Stimulated activated CD4-positive, alpha-beta T cell treated with anti-CD3 and anti-CD28 coated beads, TNF-alpha, amount 100 ng/mL, for 24 hours (primary cell): Measurements from ENCODE around the gene PRB4.
"Not testable (repeated sequence)": the region's sequence is repeated elsewhere in the genome, so short reads cannot be mapped to it uniquely, and the experiment has no call there.

Experiments
- DNase-seq, 3 experiments: peaks; one replicate each; pipeline ENCODE4 v3.0.0-alpha.2; 2020; ENCODE audit warnings: low read depth in 3 of 3

PRB4 gene

DNA sequence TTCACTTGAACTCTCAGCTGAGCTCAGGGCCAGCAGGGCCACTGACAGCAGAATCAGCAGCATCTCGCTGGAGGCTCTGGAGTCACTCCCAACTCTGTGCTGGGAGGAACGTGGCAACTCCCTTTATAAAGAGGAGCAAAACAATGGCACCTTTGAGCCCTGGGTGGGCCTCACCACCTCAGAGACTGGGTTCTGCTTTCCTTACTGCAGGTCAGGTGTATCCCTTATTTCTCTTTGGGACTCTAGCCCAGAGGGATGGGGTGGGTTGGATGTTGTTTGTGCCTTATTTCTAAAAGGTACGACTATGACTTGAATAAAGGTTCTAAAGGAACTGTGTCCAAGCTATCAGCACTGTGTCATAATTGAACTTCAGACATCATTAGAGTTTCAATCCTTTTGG is at the start of gene PRB4:
PRB4 (minus strand) TSS at position 101 of the 400 bp plus-strand sequence; CDS start at position 63, 38 bp downstream.
- no peak for DNase-seq

DNA sequence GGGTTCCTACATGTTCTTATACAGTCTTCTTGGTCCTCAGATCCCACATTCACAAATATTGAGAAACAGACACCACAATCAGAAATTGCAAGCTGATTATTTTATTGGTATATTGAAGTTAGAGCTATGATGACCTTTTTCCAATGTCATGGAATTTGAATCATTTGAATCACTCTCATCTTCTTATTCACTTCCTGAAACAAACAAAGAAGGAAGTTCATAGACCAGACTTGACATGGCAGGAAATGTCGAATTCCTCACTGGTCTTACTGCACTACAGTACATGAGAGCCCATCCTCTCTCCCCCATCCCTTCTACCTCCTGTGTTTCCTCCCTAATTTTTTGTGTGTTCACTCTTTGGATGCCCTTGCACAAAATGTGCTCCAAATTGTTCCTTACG is 41.5 kb upstream of the PRB4 start:
- not testable (repeated sequence) for DNase-seq

DNA sequence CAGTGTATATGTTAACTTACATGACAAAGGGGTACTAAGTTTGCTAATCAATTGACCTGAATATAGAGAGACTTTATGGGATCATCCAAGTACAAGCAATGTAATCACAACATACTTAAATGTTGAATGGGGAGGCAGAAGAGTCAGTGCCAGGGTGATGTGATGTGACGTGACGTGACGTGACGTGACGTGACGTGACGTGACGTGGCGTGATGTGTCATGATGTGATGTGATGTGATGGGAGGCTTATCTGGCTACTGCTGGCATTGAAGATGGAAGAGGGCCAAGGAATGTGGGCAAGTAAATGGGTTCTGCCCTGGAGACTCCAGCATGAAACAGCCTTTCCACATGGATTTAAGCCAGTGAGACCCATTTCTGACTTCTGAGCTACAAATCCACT is 38.2 kb upstream of the PRB4 start:
- no peak for DNase-seq

DNA sequence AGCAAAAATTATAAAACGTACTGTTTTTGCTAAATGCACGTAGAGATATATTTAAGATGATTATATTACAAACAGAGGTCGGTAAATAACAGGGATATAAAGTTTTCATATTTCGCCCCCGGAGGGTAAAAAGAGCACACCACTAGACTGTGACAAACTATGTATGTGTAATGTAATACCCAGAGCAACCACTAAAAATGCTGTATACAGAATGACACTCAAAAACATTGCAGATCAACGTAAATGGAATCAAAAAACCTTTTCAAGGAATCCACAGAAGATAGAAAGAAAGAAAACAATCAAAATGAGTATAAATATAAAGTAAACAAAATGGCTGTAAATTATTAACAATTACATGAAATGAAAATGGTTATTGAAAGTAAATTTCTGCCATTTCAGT is 37.6 kb upstream of the PRB4 start:
- no peak for DNase-seq

DNA sequence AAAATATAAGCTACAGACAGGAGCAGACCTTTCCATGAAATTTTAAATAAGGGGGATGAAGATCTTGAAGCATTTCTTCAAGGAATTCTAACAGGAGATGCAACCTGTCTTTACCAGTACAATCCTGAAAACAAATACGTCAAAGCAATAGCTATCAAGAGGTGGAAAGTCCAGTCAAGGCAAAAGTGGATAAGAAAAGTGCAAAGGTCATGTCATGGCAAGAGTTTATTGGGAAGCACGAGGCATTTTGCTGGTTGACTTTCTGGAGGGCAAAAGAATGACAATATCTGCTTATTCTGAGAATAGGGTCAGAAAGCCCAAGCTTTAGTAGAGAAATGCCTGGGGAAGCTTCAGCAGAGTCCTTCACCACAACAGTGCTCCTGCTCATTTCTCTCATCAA is 34.3 kb upstream of the PRB4 start:
- DNase-seq = no peak

DNA sequence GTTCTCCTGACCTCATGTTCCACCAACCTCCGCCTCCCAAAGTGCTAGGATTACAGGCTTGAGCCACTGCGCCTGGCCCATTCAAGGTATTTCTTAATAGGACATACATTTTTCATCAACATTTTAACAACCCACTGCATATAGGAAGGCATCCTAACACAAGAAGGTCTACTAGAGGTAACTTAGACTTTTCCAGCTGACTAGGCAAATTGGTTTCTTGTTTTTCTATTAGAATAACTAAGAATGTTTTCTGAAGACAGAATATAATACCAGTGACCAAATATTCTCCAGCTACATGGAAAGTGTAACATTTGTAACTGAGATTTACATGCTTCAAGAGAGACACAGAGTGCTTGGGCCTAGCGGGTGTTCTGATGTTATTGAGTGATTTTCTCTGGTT is 14.2 kb upstream of the PRB4 start:
- DNase-seq = no peak

DNA sequence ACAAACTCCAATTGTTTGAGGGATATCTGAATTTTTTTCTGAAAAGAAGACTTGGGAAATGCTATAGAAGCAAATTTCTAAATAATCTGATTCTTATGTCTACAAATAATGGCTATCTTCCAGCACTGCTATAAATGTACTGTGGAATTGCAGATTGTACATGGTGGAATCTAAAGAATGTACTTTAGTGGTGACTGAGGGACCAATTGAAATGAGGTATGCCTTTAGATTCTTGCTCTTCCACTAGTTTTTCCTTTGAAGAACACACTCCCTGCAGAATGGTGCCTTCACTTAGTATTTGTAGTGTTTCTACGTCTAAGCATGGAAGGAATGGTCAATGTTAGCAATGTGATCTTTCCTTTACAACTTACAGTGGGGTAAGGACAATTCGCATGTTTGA is 11.7 kb upstream of the PRB4 start:
- no peak for DNase-seq

DNA sequence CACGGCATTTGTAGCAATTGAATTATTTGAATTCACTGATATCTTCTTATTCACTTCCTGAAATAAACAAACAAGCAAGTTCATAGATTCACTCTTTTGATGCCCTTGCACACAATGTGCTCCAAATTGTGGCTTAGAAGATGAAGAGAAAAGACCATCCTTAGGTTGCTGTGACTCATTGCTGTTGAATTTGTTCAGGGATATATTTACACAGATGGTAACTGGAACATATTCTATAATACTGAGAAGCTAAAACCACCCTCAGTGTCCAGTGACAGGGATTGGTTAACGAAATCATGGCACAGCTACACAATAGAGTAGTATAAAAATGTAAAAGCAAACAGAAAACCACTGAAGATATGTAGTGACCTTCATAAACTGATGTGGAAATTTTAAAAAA is 3.1 kb downstream of the PRB4 start:
- DNase-seq = no peak

DNA sequence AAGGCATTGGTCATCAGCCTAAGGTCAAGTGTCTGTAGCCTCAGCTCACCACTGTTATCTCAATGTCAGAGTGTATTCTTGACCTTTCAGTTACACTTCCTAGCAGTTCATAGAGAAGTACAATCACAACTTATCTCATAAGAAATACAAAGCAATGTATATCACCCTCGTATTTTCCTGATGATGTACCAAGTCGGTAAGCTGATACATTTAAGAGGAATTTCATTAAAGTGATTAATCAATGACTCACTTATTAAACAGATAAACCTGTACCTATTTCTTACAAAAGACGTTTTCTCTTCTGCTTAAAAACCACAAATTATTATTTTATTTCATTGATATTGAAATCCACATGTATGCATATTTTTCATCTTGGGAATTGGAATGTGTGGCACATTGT is 36.8 kb downstream of the PRB4 start:
- DNase-seq = no peak

DNA sequence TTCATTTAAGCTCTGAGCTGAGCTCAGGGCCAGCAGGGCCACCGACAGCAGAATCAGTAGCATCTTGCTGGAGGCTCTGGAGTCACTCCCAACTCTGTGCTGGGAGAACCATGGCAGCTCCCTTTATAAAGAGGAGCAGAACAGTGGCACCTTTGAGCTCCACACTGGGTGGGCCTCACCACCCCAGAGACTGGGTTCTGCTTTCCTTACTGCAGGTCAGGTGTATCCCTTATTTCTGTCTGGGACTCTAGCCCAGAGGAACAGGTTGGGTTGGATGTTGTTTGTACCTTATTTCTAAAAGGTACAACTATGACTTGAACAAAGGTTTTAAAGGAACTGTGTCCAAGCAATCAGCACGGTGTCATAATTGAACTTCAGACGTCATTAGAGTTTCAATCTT is 40.6 kb downstream of the PRB4 start, which contains the start of gene PRB3:
PRB3 (minus strand) TSS at position 101 of the 400 bp plus-strand sequence; CDS start at position 63, 38 bp downstream.
- no peak for DNase-seq

DNA sequence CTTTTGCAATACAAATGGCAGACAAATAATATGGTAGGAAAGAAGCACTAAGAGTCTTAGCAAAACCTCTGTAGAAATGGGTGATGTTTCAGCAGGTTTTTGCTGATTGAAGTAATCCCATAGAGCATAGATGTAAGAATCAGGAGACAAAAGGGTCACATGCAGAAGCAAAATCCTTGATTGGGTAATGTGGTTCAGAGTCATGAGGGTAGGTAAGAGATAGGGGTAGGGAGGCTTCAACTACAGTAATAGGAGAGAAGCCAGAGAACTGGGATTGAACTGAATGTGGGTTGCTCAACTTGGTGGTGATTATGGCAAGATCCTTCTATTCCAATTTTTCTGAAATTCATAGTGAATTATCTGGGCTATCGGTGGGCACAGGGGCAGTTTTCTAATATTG is 45.7 kb downstream of the PRB4 start:
- no peak for DNase-seq
